Muscle of arm (tissue), 12 donors: Measurements from ENCODE around the gene MYO9B. TPM values are rescaled to one million over a fixed set of nuclear protein-coding genes. Genes with fewer than 3 reads are reported as not detected.
A peak's percentile ranks its signal among the peaks of the same experiment; 100 is the strongest.

Experiments used
- DNase-seq: peaks from one replicate; pipeline ENCODE4 v3.0.0-alpha.2; 2013
- polyA plus RNA-seq, 12 donors: library from polyadenylated mRNA; unstranded; fragments of 120-200 nt; gene quantifications; one replicate each; pipeline ENCODE4 v1.2.1, GENCODE V29; 2013; ENCODE audit not compliant: insufficient read length in 12 of 12

The MYO9B gene
- polyA plus RNA-seq, 12 donors, result 22.7 to 73.4 (median 32.1) TPM; not detected in 1

DNA sequence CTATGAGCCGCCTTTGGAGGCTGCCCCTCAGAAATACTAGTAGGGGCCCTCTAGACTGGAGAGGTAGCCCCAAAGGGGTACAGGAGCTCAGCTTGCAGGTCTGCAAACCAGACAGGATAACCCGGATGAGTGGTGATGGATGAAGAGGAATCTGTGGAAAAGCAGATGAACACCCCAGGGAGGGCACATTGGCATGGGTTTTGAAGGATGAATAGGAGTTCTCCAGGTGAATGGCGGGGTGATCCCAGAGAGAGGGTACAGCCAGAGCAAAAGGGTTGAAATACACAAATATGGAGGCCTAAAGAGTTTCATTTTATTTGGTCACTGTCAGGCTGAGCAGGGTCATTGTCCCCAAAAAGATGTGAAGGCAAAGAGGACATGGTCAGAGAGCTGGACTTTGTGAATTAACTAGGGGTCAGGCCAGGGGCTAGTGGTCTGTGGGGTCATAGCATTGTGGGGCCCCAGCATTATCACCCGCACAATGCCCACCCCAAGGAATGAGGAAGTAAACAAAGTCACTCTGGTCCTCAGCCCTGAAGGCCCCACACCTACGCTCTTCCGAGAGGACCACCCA is 165.3 kb downstream of the MYO9B start:
- DNase-seq, result no peak

DNA sequence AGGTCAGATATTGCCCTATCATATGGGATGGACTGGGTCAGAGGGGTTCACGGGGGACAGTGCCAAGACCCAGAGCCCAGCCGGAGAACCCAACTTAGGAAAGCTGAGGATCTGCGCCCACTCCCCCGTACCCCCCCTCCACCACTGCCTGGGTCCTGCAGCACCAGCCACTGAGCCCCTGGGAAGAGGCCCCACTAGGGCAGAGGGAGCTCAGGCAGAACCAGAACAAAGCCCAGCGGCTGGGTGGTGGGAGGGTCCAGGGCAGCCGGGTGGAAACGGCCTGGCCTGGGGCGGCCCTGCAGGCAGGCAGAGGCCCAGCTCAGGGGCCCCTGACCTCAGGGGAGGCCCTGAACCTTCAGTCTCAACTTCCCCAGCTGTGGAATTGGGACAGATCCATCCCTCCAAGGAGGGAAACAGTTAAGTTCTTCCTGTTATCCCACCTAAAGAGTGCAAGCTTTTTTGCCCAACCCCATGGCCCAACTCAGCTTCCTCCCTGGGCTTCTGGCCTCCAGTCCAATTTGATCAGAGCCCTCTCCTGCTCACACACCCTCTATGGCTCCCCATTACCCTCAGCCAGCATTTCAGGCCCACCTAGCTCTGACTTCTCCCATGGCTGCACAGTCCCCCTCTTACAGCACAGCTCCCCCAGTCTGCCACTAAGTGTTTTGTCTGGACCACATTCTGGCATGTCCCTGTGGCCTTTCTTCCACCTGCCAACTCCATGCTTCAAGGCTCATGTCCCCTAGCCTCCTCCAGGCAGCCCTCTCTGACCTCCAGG is 167.0 kb downstream of the MYO9B start:
- DNase-seq, result no peak

DNA sequence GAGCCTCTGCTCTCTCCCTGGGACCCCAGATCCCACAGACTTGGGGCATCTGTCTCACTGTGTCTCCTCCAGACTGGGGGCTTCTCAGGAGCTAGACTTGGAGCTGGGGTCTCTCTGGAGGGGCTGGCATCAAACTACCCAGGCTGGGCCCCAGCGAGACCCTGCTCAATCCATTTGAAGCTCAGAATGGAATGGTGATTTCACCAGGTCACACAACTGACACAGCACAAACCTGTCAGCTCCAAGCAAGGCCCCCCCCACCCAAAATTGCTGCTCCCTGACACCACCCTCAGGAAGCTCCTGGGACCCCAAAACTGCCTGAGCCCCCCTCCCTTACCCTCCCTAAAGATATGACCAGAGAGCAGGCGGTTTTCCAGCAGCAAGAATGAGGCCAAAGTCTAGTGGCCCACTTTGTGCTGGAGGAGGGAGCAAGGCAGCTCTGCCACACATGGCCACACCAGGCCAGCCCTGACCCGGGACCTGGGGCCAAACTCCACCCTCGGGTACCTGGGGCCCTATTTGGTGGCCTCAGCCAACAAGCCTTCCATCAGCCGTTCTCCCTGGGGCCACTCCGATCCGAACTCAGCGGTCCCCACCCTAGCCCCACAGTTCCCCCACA is 167.7 kb downstream of the MYO9B start:
- no peak for DNase-seq

DNA sequence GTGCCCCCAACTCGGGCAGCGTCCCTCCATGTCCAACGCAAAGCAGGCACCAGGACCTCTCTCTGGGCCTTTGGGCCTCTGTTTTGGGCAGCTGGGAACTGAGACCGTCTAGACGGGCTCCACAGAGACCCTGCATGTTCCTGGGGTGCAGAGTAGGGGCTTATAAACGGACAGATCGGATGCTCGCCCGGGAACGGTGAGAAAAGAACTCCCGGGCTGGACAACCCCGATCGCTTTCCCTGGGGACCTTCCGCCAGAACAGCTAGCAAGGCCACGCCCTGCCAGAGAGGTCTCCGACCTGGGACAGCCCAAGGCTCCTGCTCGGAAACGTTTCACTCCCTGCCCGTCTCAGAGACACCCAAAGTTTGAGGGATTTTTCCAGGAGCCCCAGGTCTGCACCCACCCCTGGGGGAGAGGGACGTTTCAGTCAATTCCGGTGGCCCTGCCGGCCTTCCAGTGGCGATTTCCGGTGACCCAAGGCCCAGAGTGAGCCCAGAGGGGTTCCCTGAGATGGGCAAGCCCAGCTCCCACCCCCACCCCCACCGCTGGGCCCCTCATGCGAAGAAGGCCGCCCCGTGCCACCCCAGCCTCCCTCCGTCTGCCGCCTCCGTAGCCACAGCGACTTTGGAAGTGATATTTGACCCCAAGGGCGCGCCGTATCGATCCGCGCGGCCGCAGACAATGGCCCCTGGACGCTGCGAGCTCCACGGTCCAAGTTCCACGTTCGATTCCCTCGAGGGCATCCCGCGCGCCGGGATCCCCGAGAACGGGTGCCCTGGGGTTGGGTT is 168.4 kb downstream of the MYO9B start:
- DNase-seq, result no peak

DNA sequence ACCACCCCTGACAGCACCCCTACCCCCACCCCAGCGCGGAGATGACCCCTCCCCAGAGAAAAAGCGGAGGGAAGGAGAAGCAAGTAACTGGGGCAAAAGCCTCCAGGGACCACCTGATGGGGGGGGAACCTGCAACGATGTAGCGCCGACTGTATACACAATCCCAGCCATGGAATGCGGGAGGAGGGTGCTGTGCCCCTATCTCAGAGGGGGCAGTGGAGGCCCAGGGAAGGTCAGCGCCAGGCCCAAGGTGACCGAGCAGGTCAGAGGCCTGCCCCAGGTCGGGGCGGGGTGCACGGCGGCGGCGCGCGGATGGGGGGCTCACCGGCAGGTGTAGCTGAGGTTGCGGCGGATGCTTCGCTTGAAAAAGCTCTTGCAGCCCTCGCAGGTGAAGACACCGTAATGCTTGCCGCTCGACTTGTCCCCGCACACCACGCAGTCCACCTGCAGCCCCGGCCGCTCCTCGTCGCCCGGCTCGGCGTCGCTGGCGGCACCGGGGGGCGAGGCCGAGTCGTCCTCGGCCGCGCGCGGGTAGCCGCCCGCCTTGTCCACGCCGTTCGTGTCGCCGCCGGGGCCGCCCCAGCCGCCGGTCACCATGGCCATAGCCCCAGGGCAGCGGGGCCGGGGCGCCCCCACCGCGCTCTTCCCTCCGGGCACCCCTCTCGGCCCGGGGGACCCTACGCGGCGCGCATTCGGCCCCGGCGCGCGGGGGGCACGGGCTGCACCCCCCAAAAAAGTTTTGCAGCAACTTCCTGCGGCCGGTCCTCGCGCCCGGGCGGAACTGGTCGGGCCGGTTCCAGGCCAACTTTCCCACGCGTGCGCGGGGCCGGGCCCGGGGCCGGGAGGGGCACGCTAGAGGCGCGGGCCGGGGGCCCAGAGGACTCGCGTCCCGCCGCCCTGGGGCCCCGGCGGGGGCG is 169.3 kb downstream of the MYO9B start:
- DNase-seq, result no peak

DNA sequence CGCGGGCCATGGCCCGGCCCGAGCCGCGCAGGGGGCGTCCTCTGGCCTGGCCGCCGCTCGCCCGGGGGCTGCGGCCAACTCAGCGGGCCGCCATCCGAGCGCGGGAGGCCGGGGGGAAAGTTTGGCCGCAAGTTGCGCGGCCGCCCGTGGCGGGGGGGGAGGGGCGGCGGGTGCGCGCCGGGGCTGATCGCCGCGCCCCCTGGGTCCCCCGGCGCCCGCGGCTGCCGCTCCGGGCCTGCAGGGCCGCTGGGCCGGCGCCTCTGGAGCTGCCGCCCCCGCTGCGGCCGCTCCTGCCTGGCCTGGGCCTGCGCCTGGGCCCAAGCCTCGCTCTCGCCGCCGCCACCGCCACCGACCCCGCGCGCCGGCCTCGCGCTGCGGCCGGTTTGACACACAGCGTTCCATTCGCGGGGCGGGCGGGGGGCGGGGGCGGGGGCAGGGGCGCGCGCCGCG is 170.0 kb downstream of the MYO9B start, which contains the start of gene NR2F6:
Gene NR2F6, minus strand, starts transcription at position 385 of the 450 bp plus-strand sequence. CDS start 699 bp downstream, outside the sequence.
- DNase-seq, result no peak

DNA sequence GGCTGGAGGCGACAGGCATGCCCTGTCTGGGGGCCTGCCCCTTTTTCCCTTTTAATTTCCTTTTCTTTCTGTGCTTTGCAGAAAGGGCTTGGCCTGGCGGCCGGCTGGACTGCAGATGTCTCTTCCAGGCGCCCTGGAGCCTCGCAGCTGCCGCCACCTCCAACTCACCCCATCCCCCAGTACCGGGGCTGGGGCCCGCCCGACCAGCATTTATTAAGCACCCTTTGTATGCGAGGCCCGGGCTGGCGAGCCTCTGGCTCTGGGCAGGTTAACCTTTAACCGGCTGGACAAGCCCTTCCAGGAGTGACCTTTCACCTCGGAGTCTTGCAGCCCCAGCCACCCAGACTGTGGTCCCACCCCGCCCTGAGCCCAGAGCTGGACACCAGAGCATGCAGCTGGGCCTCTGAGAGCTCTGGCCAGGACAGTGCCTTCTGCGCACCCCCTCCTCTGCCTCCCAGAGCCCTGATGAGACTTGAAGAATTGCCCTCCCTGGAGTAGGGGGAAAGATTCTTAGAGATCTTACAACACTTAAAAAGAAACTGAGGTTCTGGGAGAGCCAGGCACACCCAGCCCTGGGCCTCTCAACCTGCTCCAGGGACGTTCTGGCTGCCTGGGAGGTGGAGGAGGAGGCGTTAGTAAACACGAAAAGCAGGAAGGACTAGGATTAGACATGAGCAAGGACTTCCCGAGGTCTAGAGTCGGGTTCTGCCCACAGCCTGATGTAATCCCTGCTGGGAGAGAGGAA is 171.3 kb downstream of the MYO9B start:
- peak; percentile 75 for DNase-seq

DNA sequence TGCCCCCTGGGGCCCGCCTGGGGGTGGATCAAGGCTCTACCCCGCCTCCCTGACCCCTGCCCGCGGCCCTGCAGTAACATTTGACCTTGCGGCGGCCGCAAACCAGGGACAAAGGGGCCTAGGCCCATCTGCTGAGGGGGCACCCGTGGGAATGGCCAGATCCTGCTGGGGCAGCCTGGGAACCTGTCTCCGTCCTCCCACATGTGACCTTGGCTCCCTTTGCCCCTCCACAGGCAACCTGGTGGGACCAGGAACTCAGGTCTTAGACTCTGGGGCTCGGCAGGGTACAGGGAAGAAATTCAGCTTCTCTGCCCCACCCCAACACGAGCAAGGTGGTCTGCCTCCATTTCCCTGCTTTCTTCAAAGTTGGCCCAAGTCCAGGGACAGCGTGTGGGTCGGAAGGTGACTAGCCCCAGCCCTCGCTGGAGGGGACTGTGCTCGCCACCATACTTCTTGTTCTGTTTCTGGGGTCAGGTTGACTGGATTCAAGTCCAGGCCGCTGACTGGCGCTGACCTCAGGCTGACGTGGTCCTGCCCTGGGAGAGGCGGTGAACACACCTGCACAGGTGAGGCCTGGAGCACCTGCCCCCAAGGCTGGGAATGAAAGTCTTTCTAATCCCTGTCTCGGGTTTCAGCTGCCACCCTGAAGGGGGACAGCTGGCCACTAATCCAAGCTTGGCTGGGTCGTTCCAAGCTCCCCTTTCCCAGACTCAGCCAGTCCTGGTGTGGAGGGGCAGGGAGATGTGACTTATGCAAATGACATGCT is 172.6 kb downstream of the MYO9B start:
- DNase-seq, result no peak

DNA sequence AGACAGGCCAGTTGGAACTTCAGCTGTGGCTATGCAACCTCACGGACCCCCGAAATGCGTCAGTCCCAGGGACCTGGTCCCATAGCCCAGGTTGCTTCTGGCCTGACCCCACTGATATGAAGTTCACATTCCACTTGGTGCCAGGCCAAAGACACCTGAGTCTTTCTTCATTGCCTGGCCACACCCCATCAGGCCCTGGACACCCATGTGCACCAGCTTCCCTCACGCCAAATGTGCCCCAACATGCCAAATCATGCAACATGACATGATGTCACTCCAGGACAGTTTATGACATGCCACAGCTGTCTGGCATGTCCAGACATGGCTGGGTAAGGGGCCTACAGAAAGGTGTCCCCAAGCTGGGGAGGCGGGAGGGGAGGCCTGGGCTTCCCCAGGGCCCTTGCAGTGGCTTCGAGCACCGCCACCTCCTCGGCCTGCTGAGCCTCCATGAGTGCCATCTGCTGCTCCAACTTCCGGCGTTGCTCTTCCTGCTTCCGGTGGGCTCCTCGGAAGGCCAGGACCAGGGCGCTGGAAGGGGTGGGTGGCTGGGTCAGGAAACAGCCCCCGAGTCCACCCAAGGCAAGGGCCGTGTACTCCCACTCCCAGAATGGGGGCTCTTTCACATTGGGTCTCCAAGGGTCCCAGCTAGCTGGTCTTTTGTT is 174.4 kb downstream of the MYO9B start:
- no peak for DNase-seq

DNA sequence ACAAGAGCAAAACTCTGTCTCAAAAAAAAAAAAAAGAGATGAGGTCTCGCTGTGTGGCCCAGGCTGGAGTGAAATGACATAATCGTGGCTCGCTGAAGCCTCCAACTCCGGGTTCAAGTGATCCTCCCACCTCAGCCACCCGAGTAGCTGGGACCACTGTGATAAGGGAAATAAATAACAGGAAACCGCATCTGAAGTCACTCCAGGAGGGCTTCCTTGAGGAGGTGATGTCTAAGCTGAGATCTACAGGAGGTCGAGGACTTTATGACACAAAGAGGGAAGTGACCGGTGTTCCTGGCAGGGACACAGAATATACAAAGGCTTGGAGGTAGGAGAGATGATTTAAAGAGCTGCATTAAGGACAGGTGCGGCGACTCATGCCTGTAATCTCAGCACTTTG is 179.1 kb downstream of the MYO9B start:
- DNase-seq, result no peak

DNA sequence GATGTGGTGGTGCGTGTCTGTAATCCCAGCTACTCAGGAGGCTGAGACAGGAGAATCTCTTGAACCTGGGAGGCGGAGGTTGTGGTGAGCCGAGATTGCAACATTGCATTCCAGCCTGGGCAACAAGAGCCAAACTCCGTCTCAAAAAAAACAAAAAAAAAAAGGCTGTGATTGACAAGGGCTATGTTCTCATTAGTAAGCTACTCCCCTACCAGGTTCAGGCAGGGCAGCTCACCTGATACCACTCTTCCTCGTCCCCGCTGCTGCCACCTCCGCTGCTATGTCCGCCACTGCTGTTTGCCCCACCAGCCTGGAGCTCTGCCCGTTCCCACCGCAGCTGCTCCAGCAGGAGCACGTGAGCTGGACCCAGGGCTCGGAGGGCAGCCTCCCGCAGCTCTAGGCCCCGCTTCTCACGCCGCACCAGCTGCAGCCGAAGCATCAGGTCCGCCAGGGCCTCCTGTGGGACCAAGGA is 179.6 kb downstream of the MYO9B start:
- DNase-seq, result no peak

DNA sequence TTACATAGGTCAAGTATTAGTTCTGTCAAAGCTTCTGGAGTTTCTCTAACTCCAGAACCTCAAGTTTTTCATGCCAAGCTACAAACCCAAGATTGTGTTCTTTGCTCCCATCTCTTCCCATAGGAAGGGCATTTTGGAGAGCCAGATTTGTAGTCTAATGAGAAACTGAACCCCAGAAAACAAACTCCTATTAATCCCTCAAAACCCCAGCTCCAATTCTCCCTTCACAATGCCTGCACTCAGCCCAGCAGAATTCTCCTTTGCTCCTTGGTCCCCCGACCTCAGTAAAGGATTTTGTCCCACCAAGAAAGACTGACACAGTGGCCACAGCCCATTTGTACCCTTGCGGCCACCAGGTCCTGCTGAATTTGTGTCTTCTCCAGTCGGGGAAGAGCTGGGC is 180.6 kb downstream of the MYO9B start:
- DNase-seq, result no peak

DNA sequence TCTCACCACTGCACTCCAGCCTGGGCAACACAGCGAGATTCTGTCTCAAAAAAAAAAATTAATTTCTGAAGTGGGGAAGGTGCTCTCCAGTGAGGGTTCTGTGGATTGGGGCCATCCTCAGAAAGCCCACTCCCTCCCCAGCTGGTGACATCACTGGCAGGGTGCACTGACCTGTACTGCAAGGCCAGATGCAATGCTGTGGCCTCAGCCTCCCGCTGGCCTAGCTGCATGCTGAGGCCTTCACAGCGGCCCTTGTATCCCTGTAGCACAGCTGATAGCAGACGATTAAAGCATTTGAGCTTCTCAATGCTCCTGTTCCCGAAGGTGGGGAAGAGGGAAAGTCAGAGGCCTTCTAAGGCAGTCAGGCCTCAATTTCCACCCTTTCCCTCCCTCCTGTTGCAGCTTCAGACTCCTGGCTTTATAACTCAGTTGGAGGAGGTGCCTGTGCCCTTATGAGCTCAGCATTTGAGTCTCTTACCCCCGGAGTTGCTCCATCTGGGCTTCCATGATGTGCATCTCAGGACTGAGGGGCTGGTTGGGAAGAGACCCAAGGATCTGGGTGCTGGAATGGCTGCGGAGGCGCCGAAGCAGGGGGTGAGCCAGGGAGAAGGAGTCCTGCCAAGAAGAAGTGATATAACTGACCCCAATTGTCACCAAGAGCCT is 183.7 kb downstream of the MYO9B start:
- no peak for DNase-seq

DNA sequence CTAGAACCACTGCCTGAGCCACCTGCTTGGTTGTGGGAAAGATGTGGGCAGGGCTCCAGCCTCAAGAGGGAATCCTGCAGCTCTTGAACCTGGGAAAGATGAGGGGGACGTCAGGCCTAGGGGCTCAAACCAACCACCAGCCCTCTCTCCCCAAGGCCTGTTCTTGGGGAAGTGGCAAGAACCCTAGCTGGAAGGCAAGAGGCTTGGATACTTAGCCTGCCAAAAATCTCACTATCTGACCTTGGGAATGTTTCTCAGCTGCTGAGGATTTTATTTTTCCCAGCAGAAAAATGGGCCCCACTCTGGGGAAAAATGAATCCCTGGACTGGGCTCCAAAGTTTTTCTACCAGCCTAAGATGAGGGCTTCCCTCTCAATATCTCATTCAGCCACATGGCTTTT is 184.4 kb downstream of the MYO9B start:
- DNase-seq, result no peak

DNA sequence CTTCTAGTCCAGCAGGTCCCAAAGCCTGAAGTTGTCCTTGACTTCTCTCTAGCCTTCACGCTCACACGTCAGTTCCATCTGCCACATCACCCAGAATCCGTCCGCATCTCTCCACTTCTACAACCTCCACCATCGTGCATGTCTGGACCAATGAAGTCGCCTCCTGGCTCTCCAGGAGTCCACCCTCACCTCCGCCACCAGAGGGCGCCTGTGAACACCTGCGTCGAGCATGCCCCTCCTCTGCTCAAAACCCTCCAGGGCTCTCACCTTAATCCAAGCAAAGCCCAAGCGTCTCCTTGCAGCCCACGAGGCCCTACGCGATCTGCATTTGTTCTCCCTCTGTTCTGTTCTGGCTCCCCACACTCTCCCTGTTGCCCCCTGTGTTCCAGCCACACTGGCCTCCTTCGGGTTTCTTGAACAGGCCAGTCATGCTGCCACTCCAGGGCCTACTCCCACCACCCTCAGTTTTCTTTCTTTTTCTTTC is 185.3 kb downstream of the MYO9B start:
- DNase-seq, result no peak

DNA sequence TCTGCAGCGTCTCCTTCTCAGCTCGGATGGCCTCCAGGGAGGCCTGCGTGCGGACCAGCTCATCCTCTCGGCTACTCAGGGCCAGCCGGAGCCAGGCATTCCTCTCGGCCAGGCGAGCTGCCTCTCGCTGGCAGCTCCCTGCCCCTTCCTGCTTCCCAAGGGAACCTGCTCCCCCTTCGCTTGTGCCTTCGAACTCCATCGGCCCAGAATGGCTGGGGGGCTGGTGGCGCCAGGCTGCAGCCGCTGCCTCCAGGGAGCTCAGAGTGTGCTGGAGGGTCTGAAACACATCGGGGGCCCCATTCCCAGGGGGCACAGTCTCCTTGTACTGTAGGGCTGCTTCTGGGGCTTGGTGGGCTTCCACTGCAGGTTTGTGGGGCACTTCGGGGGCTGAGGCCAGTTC is 187.0 kb downstream of the MYO9B start:
- no peak for DNase-seq
